NCI-H2196 treated with DMSO at 0.1 percent for 48 hours (cell line): Measurements from ENCODE around the gene RBM47.
"Not testable (repeated sequence)": the region's sequence is repeated elsewhere in the genome, so short reads cannot be mapped to it uniquely, and the experiment has no call there.

Experiments used
- DNase-seq: peaks from one replicate; lab custom pipeline; 2025; ENCODE audit not compliant: unreplicated experiment; lab: John Stamatoyannopoulos, UW

The RBM47 gene

DNA sequence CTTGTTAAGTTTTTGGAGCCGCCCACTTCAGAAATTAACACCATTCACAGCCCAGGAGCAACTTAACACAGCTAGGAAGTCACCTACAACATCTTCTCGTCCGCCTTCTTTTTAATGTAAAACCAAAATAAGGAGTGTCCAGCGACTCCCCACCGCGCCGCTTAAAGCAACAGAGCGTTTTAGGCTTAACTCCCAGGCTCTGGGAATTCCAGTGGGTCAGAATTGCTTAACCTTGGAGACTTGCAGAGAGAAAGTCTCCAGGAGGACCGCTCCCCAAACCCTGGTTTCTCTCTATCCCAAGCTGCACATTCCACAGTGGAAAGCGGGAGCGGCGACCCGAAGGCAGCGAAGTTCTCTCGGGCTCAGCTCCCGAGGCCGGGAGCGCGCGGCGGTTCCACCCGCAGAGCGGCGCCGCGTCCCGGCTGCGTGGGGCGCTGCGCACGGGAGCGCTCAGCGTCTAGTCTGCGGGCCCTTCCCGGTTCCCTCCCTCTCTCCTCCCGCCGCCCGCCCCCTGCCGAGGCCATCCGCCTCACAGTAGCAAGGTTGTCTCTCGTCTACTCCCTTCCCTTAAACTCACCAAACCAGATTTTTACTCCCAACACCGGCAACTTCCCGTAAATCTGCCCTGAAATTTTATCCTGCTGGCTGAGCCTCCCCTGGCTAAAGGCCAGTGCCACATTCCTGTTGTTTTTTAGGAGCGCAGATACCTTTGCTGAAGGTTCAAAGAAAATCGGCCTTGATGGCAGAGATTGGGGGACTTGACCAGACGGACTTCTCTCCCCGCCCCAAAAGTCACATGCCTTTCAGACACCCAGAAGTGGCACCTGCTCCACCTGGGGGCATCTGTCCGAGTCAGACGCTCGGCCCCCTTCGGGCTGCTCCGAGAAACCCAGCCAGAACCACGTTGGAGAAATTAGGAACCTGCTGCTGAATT is at the start of gene RBM47:
TSS of gene RBM47 (minus strand) at position 464 of the 934 bp plus-strand sequence. CDS start 190,971 bp downstream, outside the sequence.
- DNase-seq: peak; percentile 68

- no peak for DNase-seq
Measured at GRCh38 chr4:40678421-40678820, 48.8 kb upstream of the RBM47 start.

- no peak for DNase-seq
Measured at GRCh38 chr4:40675166-40675565, 45.5 kb upstream of the RBM47 start.

DNA sequence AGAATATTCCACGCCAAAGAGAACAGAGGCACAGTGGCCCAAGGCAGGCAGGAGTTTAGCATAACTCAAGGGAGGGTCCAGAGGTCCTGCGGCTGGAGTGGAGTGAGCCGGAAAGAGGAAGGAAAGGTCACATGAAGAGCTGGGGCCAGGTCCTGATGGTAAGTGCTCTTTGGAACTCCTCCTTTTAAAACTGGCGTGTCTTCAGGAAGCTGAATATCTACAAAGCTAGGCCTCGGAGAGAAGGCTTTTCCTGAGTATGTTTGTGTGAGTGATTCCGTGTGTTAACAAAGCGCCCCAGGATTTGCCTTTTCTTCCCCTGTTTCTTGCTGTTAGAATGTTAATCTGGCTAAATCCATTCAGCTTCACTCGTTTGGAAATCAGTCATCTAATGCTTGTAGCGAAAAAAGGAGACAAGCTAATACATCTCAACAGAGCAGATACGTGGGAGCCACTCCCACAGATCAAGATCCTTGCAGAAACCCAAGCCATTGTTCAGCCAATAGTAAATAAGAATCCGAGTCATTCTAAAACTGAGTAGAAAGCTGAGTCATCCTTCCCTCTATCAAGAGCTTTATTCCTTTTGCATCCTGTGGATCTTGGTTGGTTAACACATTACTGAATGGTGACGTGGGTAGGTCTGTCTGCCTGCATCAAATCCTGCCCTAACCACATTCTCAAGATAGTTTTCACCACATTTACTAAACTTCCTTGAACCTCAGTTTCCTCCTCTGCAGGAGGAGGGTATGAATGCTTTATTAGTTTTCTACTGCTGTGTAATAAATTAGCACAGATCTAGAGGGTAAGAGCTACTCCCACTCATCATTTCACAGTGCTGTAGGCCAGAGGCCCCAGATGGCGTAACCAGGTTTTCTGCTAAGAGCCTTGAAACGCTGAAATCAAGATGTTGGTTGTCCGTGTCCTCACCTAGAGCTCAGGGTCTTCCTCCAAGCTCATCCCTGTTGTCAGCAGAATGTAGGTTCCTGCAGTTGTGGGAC is 43.2 kb upstream of the RBM47 start:
- DNase-seq: peak; percentile 31

- DNase-seq: no peak
Measured at GRCh38 chr4:40669504-40669903, 39.8 kb upstream of the RBM47 start.

DNA sequence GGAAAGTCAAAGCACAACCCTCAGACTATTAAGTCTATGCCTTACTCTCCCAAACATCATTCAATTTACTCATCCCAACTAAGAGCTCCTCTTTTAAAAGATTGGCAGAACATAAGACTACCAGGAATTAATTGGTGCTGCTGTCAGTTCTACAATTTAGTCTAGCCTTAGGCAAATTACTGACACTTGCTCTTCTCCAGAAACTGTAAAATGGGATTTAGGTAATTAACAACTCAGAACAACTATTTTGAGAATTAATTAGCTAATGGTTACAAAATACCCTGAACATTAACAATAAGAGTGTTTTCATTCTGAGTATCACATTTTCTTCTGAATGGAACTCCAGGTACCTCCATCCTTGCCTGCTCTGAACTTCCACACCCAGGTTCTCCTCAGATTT is 36.2 kb upstream of the RBM47 start:
- no peak for DNase-seq

DNA sequence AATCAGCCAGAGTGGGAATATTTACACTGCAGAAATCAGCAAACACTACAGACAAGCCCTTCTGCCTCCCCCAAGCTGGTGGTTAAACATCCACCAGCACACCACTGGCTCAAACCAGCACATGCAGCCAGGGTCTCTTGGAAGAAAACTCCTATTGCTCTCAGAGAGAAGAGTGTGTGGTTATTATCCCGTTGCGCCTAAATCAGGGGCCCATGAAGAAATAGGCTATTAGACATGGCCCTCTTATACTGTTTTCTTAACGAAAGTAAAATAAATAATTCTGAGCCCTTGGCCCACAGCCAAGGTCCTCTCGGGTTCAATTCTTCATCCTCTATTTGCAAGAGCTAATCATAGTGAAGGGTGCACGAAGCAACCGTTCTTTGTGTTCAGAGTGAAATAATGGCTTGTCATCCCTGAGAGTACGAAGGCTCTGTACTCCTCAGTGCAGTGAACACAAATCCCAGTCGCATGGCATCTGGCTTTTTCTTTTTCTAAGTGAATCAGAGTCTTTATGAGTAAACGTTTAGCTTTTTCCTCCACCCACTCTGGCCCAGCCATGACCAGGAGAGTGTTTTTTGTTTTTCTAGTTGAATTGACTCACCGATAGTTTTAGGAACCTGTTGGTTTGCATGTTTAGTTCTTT is 33.4 kb upstream of the RBM47 start:
- DNase-seq: peak; percentile 64

DNA sequence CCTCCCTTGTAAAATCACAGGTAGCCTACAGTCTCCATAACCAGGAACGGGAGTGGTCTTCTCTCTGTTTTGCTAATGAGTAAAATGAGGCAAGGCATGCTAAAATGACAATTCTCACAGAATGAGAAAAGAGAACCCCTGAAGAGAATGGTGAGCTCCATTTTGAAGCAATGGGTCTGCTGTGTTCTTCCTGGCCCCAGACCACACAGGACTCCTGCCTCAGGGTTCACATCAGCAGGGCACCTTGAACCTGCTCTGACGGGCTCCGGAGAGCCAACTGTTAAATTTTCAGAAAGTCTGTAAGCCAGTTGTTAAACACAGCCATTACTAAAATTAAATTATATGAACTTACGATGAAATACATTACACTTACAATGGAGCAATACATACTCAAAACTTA is 32.1 kb upstream of the RBM47 start:
- no peak for DNase-seq

DNA sequence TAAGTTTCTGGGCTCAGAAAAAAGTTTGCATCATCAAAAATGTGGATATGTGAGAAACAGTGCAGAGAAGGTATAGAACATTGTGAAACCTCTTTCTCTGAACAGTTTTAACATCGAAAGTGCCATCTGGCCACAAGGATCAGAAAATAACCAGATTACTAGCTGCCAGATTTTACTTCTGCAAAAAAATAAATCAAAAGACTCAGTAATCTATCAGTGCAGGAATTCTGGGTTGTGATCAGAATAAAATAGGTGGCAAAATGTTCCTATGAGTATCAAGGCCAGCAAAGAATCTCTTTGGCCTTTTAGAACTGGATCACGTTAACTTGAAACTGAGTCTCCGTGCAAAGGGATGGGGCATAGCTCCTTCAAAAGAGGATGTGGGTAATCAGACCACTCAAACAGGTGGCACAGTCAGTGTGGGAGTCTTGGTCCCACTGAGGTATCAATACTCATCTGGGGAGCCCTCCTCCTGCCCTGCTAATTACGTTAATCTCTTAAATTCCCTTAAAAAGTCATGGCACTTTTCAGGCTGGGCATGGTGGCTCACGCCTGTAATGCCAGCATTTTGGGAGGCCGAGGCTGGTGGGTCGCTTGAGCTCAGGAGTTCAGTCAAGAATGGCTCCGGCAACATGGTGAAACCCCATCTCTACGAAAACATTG is 26.7 kb upstream of the RBM47 start:
- no peak for DNase-seq

DNA sequence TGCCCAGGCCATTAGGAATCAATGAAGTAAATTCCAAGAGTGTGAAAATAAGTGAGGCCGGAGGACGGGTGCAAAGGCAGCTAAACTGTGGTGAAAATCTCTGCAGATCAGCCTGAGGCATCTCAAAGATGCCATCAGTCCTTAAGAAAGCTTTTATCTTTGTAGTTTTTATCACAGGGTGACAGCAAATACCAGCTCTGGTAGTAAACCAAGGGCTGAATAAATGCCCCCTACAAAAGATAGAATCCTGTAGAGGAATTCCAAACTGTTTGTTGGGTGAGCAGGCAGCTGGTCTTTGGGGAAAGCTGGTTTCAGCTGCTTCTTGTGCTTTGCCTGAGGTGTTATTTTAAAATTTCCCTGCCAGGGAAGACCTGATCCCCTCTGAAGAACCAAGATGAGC is 21.6 kb upstream of the RBM47 start:
- no peak for DNase-seq

DNA sequence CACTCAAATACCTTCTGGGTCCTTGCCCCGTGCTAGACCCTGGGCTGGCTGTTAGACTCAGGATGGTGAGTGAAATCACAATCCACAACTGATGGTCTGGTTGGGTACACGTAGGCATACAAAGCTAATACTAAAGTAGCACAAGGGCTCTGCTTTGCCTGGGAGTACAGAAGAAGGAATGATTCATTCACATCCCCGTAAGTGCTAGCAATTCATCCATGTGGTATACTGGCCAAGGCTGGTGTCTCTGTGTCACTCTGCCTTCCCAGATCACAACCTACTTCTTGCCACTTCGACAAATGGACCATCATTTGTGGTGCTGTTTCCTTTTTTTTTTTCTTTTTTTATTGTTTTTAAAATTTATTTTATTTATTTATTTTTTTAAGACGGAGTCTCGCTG is 19.7 kb upstream of the RBM47 start:
- no peak for DNase-seq

DNA sequence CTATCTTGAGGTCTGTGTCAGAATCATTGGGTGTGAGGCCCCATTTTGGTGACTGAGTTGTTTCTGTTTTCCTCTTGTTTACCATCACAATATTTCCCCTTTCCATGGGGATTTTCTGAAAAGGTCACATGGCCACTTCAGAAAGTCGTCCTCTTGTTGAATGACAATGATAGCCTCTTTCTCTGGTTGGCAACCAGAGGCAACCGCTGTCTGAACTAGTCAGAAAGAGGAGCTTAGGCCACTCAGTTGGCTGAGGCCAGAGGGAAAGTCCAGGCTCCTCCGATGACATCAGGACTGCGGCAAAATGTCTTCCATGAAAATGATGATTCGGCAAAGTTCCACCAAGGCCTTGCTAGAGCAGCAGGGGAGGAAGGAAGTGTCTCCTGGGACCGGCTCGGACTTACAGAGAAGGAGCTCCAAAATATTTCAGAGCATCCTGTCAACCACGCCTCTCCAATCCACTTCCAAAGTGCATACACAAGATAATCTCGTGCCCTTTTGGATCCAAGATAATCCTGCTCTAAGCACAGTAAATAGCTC is 19.1 kb upstream of the RBM47 start:
- DNase-seq: no peak

DNA sequence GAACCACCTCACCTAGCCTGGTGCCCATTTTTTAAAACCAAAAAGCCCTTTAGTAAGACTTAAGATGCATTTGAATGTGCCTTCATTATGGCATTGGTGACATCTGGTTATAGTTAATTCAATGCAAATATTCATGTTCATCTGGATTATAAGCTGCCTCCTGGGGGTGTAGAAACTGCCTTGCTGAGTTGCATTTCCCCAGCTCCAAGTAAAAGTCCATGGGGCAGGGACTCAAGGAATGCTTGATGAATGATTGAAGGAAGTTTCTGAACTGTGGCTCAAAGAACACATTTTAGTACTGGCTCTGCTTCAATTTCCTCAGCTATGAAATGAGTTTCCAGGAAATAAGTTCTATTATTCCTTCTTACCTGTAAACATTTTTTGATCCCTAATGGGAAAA is 18.5 kb upstream of the RBM47 start:
- no peak for DNase-seq

DNA sequence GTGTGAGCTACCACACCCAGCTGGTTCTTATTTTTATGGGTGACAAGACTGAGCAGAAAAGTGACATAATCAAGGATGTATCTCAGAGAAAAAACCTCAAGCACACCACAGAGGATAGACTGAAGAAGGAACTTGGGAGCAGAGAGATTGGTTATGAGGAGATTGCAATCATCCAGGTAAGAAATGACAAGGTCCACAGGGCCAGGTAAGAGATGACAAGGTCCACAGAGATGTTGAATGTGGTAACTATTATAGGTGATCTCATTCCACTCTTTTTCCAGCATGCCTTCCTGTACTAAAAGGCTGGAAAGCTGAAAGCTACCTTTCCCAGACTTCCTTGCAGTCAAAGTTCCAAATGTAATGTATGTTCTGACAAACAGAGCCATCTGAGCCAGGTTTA is 15.9 kb upstream of the RBM47 start:
- no peak for DNase-seq

DNA sequence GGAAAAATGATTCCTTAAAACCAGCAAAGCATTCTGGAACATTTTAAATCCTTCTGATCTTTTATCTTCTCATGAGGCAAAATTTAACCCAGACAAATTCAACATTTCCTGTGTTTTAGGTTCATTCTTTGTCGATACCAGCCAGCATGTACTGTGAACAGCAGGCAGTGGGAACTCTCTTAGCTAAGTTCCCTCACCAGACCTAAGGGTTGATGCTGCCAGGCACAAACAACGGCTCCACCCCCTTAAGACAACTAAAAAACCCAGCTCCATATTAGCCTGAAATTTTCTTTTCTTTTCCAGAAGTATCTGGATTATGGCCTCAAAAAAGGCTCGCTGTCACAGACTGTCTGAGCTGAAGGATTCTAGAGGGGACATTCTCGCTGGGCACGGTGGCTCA is 2.4 kb upstream of the RBM47 start:
- DNase-seq: no peak

GRCh38 chr4:40630335-40631021 is 814 bp upstream of the RBM47 start:
- DNase-seq: no peak

DNA sequence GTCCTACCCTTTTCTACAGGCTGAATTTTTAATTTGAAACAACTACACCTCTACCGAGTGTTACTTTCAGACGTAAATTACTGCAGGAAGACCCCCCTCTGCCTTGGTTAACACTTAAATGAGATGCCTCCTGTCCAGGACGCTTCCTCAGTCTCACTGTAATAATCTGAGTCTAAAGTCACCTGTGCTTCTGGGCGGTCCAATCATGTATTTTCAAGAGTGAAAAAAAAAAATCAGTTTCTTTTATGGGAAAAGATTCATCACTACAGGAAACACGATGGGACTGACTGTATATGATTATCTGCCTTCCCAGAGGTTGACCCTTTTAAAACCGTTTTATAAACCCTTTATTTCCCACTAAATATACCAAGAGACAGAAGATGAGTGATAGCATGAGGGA is 776 bp downstream of the RBM47 start:
- no peak for DNase-seq

- not testable (repeated sequence) for DNase-seq
Measured at GRCh38 chr4:40628407-40628806, 1.3 kb downstream of the RBM47 start.

DNA sequence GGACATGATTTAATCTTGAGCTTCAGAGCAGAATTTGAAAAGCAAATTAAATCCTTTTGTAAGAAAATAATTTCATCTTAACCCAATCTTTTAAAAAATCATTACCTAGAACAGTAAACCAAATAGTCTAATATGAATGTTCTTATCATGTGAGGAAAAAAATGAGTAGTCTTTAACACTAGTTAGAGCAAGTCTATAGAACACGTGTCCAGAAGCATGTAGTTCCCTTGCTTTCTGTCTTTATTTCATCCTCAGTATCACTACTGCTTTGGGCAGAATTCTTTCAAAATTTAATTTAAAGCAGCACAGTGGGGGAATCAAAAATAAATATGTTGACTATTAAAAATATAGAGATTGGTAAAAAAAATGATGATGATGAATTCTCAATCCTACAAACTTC is 2.1 kb downstream of the RBM47 start:
- no peak for DNase-seq
